GM23338 (cell line): ENCODE results near the gene RLF.

ENCODE experiments used
- CTCF ChIP-seq, 2 experiments: fragments of 200-600 bp in 1 of 2; sonication (generic) in 1 of 2; conservative IDR thresholded peaks; 2 replicates each; pipeline versions ENCODE4 v1.5.1 to v1.6.1; 2016 to 2017; ENCODE audit warnings: antibody characterized with exemption in 2 of 2, low read depth in 2 of 2, mild to moderate bottlenecking in 2 of 2, moderate library complexity in 1 of 2
- EZH2 ChIP-seq: fragments of 200-600 bp; sonication (generic); IDR thresholded peaks from one replicate; pipeline ENCODE4 v1.8.0; 2017; ENCODE audit warnings: antibody characterized with exemption, mild to moderate bottlenecking, low read depth; ENCODE audit not compliant: unreplicated experiment
- JUNB ChIP-seq: IDR thresholded peaks from one replicate; pipeline ENCODE4 v1.6.1; 2016; ENCODE audit warnings: antibody characterized with exemption; ENCODE audit not compliant: unreplicated experiment
- POLR2AphosphoS5 ChIP-seq: IDR thresholded peaks from 2 replicates; pipeline ENCODE4 v1.6.1; 2016; ENCODE audit warnings: antibody characterized with exemption, low read depth
- ZNF114 ChIP-seq: fragments of 250-450 bp; sonication (Bioruptor Pico); IDR thresholded peaks from 2 replicates; pipeline ENCODE4 v1.5.0; 2020; ENCODE audit warnings: mild to moderate bottlenecking, moderate library complexity
- TF ChIP-seq, protein P1 (sequence below): IDR thresholded peaks from one replicate; pipeline ENCODE4 v1.6.1; 2018; ENCODE audit warnings: antibody characterized with exemption; ENCODE audit not compliant: unreplicated experiment
- TF ChIP-seq, protein P2 (sequence below): IDR thresholded peaks from 2 replicates; pipeline ENCODE4 v1.6.1; 2016; ENCODE audit warnings: antibody characterized with exemption

GRCh38 chr1:40204856-40205255, 43.7 kb downstream of the RLF start:
- TF ChIP-seq CTCF (conservative IDR thresholded peaks at IDR 0.05; ENCODE audit: low read depth in 2 of 2) (no peak), EZH2 (no peak), POLR2AphosphoS5 (no peak), ZNF114 (no peak), JUNB (no peak)
- TF ChIP-seq, protein P1, sequence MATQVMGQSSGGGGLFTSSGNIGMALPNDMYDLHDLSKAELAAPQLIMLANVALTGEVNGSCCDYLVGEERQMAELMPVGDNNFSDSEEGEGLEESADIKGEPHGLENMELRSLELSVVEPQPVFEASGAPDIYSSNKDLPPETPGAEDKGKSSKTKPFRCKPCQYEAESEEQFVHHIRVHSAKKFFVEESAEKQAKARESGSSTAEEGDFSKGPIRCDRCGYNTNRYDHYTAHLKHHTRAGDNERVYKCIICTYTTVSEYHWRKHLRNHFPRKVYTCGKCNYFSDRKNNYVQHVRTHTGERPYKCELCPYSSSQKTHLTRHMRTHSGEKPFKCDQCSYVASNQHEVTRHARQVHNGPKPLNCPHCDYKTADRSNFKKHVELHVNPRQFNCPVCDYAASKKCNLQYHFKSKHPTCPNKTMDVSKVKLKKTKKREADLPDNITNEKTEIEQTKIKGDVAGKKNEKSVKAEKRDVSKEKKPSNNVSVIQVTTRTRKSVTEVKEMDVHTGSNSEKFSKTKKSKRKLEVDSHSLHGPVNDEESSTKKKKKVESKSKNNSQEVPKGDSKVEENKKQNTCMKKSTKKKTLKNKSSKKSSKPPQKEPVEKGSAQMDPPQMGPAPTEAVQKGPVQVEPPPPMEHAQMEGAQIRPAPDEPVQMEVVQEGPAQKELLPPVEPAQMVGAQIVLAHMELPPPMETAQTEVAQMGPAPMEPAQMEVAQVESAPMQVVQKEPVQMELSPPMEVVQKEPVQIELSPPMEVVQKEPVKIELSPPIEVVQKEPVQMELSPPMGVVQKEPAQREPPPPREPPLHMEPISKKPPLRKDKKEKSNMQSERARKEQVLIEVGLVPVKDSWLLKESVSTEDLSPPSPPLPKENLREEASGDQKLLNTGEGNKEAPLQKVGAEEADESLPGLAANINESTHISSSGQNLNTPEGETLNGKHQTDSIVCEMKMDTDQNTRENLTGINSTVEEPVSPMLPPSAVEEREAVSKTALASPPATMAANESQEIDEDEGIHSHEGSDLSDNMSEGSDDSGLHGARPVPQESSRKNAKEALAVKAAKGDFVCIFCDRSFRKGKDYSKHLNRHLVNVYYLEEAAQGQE, result no peak
- TF ChIP-seq, protein P2, sequence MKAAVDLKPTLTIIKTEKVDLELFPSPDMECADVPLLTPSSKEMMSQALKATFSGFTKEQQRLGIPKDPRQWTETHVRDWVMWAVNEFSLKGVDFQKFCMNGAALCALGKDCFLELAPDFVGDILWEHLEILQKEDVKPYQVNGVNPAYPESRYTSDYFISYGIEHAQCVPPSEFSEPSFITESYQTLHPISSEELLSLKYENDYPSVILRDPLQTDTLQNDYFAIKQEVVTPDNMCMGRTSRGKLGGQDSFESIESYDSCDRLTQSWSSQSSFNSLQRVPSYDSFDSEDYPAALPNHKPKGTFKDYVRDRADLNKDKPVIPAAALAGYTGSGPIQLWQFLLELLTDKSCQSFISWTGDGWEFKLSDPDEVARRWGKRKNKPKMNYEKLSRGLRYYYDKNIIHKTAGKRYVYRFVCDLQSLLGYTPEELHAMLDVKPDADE, result no peak
